K562 (cell line): ENCODE results near the gene KRTAP5-1. TPM values are rescaled to one million over a fixed set of nuclear protein-coding genes. Genes with fewer than 3 reads are reported as not detected.

Experiments
- ATAC-seq: fragments of 200-7000 bp; cut with Tn5 transposase; 3 replicates; pipeline ENCODE4 v1.9.1; 2020; ENCODE audit warnings: moderate library complexity
- BruUV-seq: library from RNA; stranded (reverse); fragments of 400-500 nt; replicated peaks from 2 replicates; lab custom pipeline; 2021; lab: Mats Ljungman, UMichigan
- CTCF ChIA-PET: fragments of 300-600 bp; formaldehyde crosslinking; extraction: SDS; loops from one replicate; lab custom pipeline; 2021; ENCODE audit warnings: low intra/inter-chr PET ratio; lab: Yijun Ruan, JAX
- POLR2A ChIA-PET: fragments of 300-600, 350-650 bp; sonication (Branson Sonifier 250); formaldehyde crosslinking; extraction: SDS; loops from one replicate; lab custom pipeline; 2021; ENCODE audit warnings: antibody characterized with exemption, inconsistent platforms; lab: Yijun Ruan, JAX
- DNase-seq, 4 experiments: peaks; one replicate each; pipeline versions ENCODE4 v3.0.0 to v3.0.0-alpha.2; 2011 to 2018; ENCODE audit warnings: low spot score in 3 of 4, mixed read lengths in 3 of 4; ENCODE audit errors: extremely low read depth in 1 of 4
- FAIRE-seq: peaks from 2 replicates; lab custom pipeline; 2011; peaks lifted over from hg19 to GRCh38; lab: Jason Lieb, UNC
- H2AFZ ChIP-seq: 2 replicates; pipeline ENCODE4 v1.6.0; 2011; ENCODE audit warnings: low read depth, low read length, control low read depth, inconsistent platforms
- H3K27ac ChIP-seq: fragments of 200-600 bp; 3 replicates; pipeline ENCODE4 v1.8.0; 2011; ENCODE audit warnings: low read depth, mild to moderate bottlenecking, control low read depth, inconsistent platforms, low read length, moderate library complexity, mixed read lengths; ENCODE audit errors: extremely low read depth
- H3K27me3 ChIP-seq, 2 experiments: fragments of 300-600 bp in 1 of 2; 2 replicates in 1 of 2; 3 replicates in 1 of 2; pipeline versions ENCODE4 v1.6.0 to v1.8.0; 2011; ENCODE audit warnings: inconsistent platforms in 2 of 2, low read length in 2 of 2, mild to moderate bottlenecking in 1 of 2, mixed read lengths in 1 of 2, moderate library complexity in 1 of 2; ENCODE audit not compliant: control insufficient read depth in 2 of 2, insufficient read depth in 2 of 2
- H3K36me3 ChIP-seq: fragments of 300-600 bp; 3 replicates; pipeline ENCODE4 v1.8.0; 2011; ENCODE audit warnings: mild to moderate bottlenecking, low read length, inconsistent platforms; ENCODE audit not compliant: control insufficient read depth, insufficient read depth
- H3K4me1 ChIP-seq, 2 experiments: fragments of 200-600 bp in 1 of 2; replicated peaks in 1 of 2; 2 replicates in 1 of 2; 3 replicates in 1 of 2; pipeline versions ENCODE4 v1.5.1 to v1.8.0; 2011; ENCODE audit warnings: inconsistent platforms in 2 of 2, low read length in 2 of 2, mild to moderate bottlenecking in 1 of 2, mixed read lengths in 1 of 2, moderate library complexity in 1 of 2; ENCODE audit not compliant: control insufficient read depth in 2 of 2, insufficient read depth in 2 of 2
- H3K4me2 ChIP-seq: 2 replicates; pipeline ENCODE4 v1.6.1; 2011; ENCODE audit warnings: low read length, control low read depth, inconsistent platforms, mixed read lengths; ENCODE audit not compliant: insufficient read depth
- H3K4me3 ChIP-seq: fragments of 200-600 bp; sonication (generic), shearing (Covaris generic); 2 replicates; pipeline ENCODE4 v1.5.1; 2016; ENCODE audit warnings: control low read depth, inconsistent platforms
- H3K79me2 ChIP-seq: fragments of 200-600 bp; 3 replicates; pipeline ENCODE4 v1.8.0; 2011; ENCODE audit warnings: low read length, inconsistent platforms; ENCODE audit not compliant: control insufficient read depth, insufficient read depth
- H3K9ac ChIP-seq, 2 experiments: 2 replicates each; pipeline versions ENCODE4 v1.6.0 to v1.6.1; 2011; ENCODE audit warnings: low read depth in 2 of 2, low read length in 2 of 2, control low read depth in 1 of 2, inconsistent platforms in 1 of 2, mild to moderate bottlenecking in 1 of 2, mixed read lengths in 1 of 2; ENCODE audit not compliant: insufficient read depth in 1 of 2
- H3K9me1 ChIP-seq: one replicate; pipeline ENCODE4 v1.6.0; 2011; ENCODE audit warnings: inconsistent platforms, mild to moderate bottlenecking, low read length, moderate library complexity; ENCODE audit not compliant: control insufficient read depth, insufficient read depth
- H3K9me3 ChIP-seq: replicated peaks from 2 replicates; pipeline ENCODE4 v1.5.1; 2011; ENCODE audit warnings: low read depth, low read length, inconsistent platforms; ENCODE audit not compliant: control insufficient read depth, insufficient read depth
- H4K20me1 ChIP-seq: replicated peaks from 2 replicates; pipeline ENCODE4 v1.6.1; 2011; ENCODE audit warnings: low read length, inconsistent platforms, mixed read lengths; ENCODE audit not compliant: control insufficient read depth, insufficient read depth
- ARID3A ChIP-seq: IDR thresholded peaks from 2 replicates; pipeline ENCODE4 v1.6.1; 2012; ENCODE audit warnings: low read depth, low read length, improper control_type of control experiment, borderline replicate concordance
- BRD9 ChIP-seq: fragments of 450-650 bp; IDR thresholded peaks from 2 replicates; pipeline ENCODE4 v1.6.1; 2018; ENCODE audit warnings: low read depth; ENCODE audit not compliant: partially characterized antibody
- ETV5 ChIP-seq: sonication (generic); formaldehyde crosslinking; IDR thresholded peaks from 2 replicates; pipeline ENCODE4 v1.4.0; 2020; ENCODE audit warnings: low read depth, mild to moderate bottlenecking, missing genetic modification reagents
- MYNN ChIP-seq, 2 experiments: sonication (generic); formaldehyde crosslinking in 1 of 2; IDR thresholded peaks; 2 replicates each; pipeline versions ENCODE4 v1.5.0 to v1.6.1; 2016 to 2020; ENCODE audit warnings: antibody characterized with exemption in 1 of 2, missing genetic modification reagents in 1 of 2
- NR2C1 ChIP-seq, 2 experiments: fragments of 450-650 bp; IDR thresholded peaks; 2 replicates each; pipeline ENCODE4 v1.6.1; 2017; ENCODE audit warnings: mild to moderate bottlenecking in 2 of 2, antibody characterized with exemption in 1 of 2, inconsistent platforms in 1 of 2, missing compliant biosample characterization in 1 of 2, missing genetic modification characterization in 1 of 2
- PTTG1 ChIP-seq: fragments of 450-650 bp; IDR thresholded peaks from 2 replicates; pipeline ENCODE4 v1.6.1; 2016; ENCODE audit warnings: low read depth, mild to moderate bottlenecking, missing genetic modification characterization, missing compliant biosample characterization
- RBFOX2 ChIP-seq: fragments of 200-400 bp; formaldehyde crosslinking; IDR thresholded peaks from 2 replicates; pipeline ENCODE4 v1.6.1; 2017; ENCODE audit warnings: low read depth, mild to moderate bottlenecking, low read length, moderate library complexity
- RFX1 ChIP-seq: fragments of 450-650 bp; IDR thresholded peaks from 2 replicates; pipeline ENCODE4 v1.6.1; 2016; ENCODE audit warnings: mild to moderate bottlenecking, moderate library complexity
- SP1 ChIP-seq: sonication (generic); formaldehyde crosslinking; IDR thresholded peaks from 2 replicates; pipeline ENCODE4 v1.8.1; 2022; ENCODE audit warnings: mild to moderate bottlenecking, missing genetic modification reagents
- ZNF174 ChIP-seq: fragments of 250-450 bp; sonication (Bioruptor Pico); IDR thresholded peaks from 2 replicates; pipeline ENCODE4 v1.4.0; 2020; ENCODE audit warnings: mild to moderate bottlenecking
- WGBS: fragments of 100-300 bp; shearing (Covaris generic); methylation state at CpG from one replicate; pipeline ENCODE4 v1.1.6; 2016; ENCODE audit warnings: low coverage, mixed read lengths; ENCODE audit not compliant: insufficient coverage; ENCODE audit errors: missing lambda C conversion rate; 5-methylcytosine and 5-hydroxymethylcytosine counted together
- in situ Hi-C: fragments of 300-500 bp; cut with MboI; formaldehyde crosslinking; loops from 4 replicates; pipeline ENCODE4 v1.15.0; 2018; ENCODE audit warnings: inconsistent platforms, mixed read lengths
- intact Hi-C: fragments of 100-400 bp; cut with micrococcal nuclease; formaldehyde crosslinking; loops from 2 replicates; pipeline ENCODE4 v1.14.2; 2022
- polyA plus RNA-seq, 8 experiments: library from polyadenylated mRNA; depleted of rRNA in 4 of 8; stranded (reverse) in 5 of 8; unstranded in 3 of 8; fragments of >200 nt; fragmentation: Nextera tagmentation in 2 of 8; fragmentation: Illumina TruSeq in 1 of 8; extraction: Ambion mirVana in 2 of 8; extraction: Trizol in 1 of 8; gene quantifications; 2 replicates each; pipeline versions ENCODE4 v1.2.1 to v1.2.3, GENCODE V29; 2011 to 2014; ENCODE audit warnings: inconsistent platforms in 1 of 8, missing spikeins in 1 of 8
- total RNA-seq, 7 experiments: library from RNA; depleted of rRNA in 6 of 7; stranded (reverse); fragments of >200 nt in 6 of 7; fragmentation: Illumina TruSeq in 2 of 7; extraction: Trizol in 2 of 7; gene quantifications; 2 replicates each; pipeline versions ENCODE4 v1.2.1 to v1.2.3, GENCODE V29; 2011 to 2021; ENCODE audit warnings: low replicate concordance in 1 of 7

The KRTAP5-1 gene
- total and polyA plus RNA-seq, 9 of the 15 experiments (the other 6 are each of a cell fraction or from before 2014, with no cell fraction given): not detected

DNA sequence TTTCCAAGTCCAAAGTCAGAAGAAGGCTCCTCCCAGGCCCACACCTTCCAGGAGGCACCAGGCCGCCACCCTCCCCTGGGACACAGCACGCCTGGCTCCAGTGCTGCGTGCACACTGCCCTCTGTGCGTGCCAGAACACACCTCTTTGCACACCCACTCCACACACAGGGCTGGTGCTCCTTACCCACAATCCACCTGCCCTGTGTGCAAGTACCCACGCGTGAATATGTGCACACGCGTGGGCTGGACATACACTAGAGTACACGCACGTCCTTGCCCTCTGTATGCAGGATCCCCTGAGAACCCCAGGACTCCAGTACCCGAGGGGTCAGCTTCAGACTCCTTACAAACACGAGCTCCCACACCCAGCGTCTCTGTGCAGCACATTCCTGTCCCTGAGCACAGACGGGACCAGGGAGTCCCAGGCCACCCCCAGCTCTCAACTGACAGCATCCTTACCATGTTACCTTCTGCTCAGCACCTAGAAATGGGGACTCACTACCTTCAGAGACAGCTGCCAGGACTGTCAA lies 15.8 kb downstream of the KRTAP5-1 start:
- WGBS: 32% methylated on average over 13 of the region's 14 CpGs
- intact Hi-C loops: no loop called here
- H3K9me1 ChIP-seq: peaks cover 3% of the 10 kb centered on the region
- no peaks in the 10 kb centered on the region for H3K9me3 ChIP-seq
- TF ChIP-seq PTTG1 (no peak), RBFOX2 (0 out of 2 replicates have a peak, but pooled peaks have one; percentile 5), SP1 (CRISPR knock-in tag) (peak; percentile 63; the same call in 1 of the 2 replicates)
- TF ChIP-seq, all 486 proteins: peak for 2
- no TSS peak for BruUV-seq
- Histone ChIP-seq H3K27me3 (peaks cover 0 to 22% of the 10 kb centered on the region in 2 experiments; a peak in 2 of 5 replicates), H2AFZ (no peak overlapping the region), H3K27ac (no peak overlapping the region), H4K20me1 (peaks cover 51% of the 10 kb centered on the region), H3K9ac (0 out of 4 replicates have a peak overlapping the region, but pooled peaks of 1 of the 2 experiments have one; percentile 14), H3K36me3 (no peaks in the 10 kb centered on the region), H3K4me2 (no peak overlapping the region), H3K79me2 (no peaks in the 10 kb centered on the region), H3K4me1 (peaks cover 0 to 63% of the 10 kb centered on the region in 2 experiments; a peak in 3 of 5 replicates), H3K4me3 (no peak overlapping the region)
- DNase-seq (no peak), FAIRE-seq (no peak), ATAC-seq (no peak)
- ChIA-PET CTCF (no interaction called here), POLR2A (interaction anchor here (0.6 to 1.4 kb wide), 3 partner anchors 11 to 24 kb away, joined by 3 read pairs; no protein-coding TSS in a partner anchor)
- in situ Hi-C loops: no loop called here

DNA sequence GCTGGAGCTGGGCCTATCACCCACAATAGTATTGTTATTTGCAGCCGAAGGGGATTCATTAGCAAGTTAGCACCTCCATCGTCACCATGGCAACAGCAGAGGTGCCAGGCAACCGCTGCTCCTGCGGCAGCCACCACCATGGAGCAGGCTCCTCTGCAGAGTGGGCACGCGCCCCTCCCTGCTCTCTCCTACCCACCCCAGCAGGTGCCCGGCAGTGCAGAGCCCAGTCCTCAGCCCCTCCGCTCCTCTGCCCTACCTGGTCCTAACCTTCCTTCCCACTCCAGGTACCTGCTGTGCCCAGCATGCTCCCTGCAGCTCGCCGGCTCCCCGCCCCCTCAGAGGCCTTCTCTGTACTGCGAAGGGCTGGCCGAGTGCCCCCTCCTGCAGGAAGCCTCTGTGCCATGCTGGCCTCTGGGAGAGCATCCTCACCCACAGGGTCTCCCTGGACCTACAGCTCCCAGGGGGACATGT lies 16.6 kb downstream of the KRTAP5-1 start:
- BruUV-seq: no TSS peak
- peak; percentile 84 for TF ChIP-seq RFX1
- TF ChIP-seq BRD9: no peak
- peak; percentile 41; the same call in 1 of the 2 replicates for TF ChIP-seq MYNN (IDR thresholded peaks at IDR 0.05)
- TF ChIP-seq MYNN (CRISPR knock-in tag; IDR thresholded peaks at IDR 0.05): no peak
- no peak for TF ChIP-seq ARID3A
- TF ChIP-seq ETV5 (CRISPR knock-in tag): no peak
- TF ChIP-seq NR2C1 (IDR thresholded peaks at IDR 0.05): no peak
- no peak for TF ChIP-seq NR2C1 (tag; IDR thresholded peaks at IDR 0.05)
- no peak for TF ChIP-seq ZNF174 (CRISPR knock-in tag)

More for the DNA sequence above, 16.6 kb downstream of the KRTAP5-1 start:
- Histone ChIP-seq H4K20me1 (peaks cover 54% of the 10 kb centered on the region), H3K27ac (no peak overlapping the region), H3K9me1 (peaks cover 3% of the 10 kb centered on the region), H2AFZ (no peak overlapping the region), H3K9me3 (no peaks in the 10 kb centered on the region), H3K79me2 (no peaks in the 10 kb centered on the region), H3K4me3 (no peak overlapping the region), H3K9ac (no peak overlapping the region; a peak in 1 of 4 replicates), H3K4me1 (peaks cover 0 to 62% of the 10 kb centered on the region in 2 experiments; a peak in 4 of 5 replicates), H3K27me3 (peaks cover 0 to 15% of the 10 kb centered on the region in 2 experiments; a peak in 2 of 5 replicates), H3K4me2 (no peak overlapping the region), H3K36me3 (no peaks in the 10 kb centered on the region)
- ATAC-seq: no peak
- 11% methylated on average over 11 of the region's 13 CpGs for WGBS
- FAIRE-seq: no peak
- intact Hi-C loops: no loop called here
- CTCF ChIA-PET: no interaction called here
- POLR2A ChIA-PET: interaction anchor here (0.7 to 1.6 kb wide), 3 partner anchors 11 to 27 kb away, joined by 3 to 4 read pairs (median 3); no protein-coding TSS in a partner anchor
- in situ Hi-C loops: no loop called here
- DNase-seq: no peak
